Neutrophil (primary cell): Measurements from ENCODE around the gene SLC30A9.

Experiments used
- H3K27ac ChIP-seq: fragments of 200-600 bp; sonication (generic); 2 replicates; pipeline ENCODE4 v1.5.1; 2016; ENCODE audit warnings: mild to moderate bottlenecking, moderate library complexity
- H3K27me3 ChIP-seq: fragments of 200-600 bp; sonication (generic); 2 replicates; pipeline ENCODE4 v1.6.0; 2016; ENCODE audit warnings: mild to moderate bottlenecking
- H3K36me3 ChIP-seq: fragments of 200-600 bp; sonication (generic); 2 replicates; pipeline ENCODE4 v1.5.1; 2017
- H3K4me1 ChIP-seq, 2 experiments: fragments of 200-600 bp in 1 of 2; sonication (generic) in 1 of 2; 1 replicate in 1 of 2; 2 replicates in 1 of 2; pipeline versions ENCODE4 v1.5.1 to v1.6.1; 2013 to 2016; ENCODE audit warnings: low read depth in 1 of 2, low read length in 1 of 2, mild to moderate bottlenecking in 1 of 2, moderate library complexity in 1 of 2; ENCODE audit not compliant: control insufficient read depth in 1 of 2, insufficient read depth in 1 of 2
- H3K4me3 ChIP-seq, 2 experiments: fragments of 200-600 bp in 1 of 2; sonication (generic) in 1 of 2; 1 replicate in 1 of 2; 2 replicates in 1 of 2; pipeline ENCODE4 v1.5.1; 2013 to 2016; ENCODE audit warnings: low read depth in 1 of 2, low read length in 1 of 2, mild to moderate bottlenecking in 1 of 2, moderate library complexity in 1 of 2
- H3K9me3 ChIP-seq: fragments of 200-600 bp; sonication (generic); 2 replicates; pipeline ENCODE4 v1.5.1; 2016
- TF ChIP-seq, protein P1 (sequence below): fragments of 200-600 bp; sonication (generic); IDR thresholded peaks from 2 replicates; pipeline ENCODE4 v1.5.1; 2016; ENCODE audit warnings: antibody characterized with exemption

The SLC30A9 gene

GRCh38 chr4:42133006-42133405, 142.7 kb downstream of the SLC30A9 start:
- no peaks in the 10 kb centered on the region for H3K9me3 ChIP-seq
- no peak overlapping the region for H3K4me3 ChIP-seq
- no peaks in the 10 kb centered on the region for H3K4me1 ChIP-seq
- no peak overlapping the region for H3K27ac ChIP-seq
- TF ChIP-seq, protein P1, sequence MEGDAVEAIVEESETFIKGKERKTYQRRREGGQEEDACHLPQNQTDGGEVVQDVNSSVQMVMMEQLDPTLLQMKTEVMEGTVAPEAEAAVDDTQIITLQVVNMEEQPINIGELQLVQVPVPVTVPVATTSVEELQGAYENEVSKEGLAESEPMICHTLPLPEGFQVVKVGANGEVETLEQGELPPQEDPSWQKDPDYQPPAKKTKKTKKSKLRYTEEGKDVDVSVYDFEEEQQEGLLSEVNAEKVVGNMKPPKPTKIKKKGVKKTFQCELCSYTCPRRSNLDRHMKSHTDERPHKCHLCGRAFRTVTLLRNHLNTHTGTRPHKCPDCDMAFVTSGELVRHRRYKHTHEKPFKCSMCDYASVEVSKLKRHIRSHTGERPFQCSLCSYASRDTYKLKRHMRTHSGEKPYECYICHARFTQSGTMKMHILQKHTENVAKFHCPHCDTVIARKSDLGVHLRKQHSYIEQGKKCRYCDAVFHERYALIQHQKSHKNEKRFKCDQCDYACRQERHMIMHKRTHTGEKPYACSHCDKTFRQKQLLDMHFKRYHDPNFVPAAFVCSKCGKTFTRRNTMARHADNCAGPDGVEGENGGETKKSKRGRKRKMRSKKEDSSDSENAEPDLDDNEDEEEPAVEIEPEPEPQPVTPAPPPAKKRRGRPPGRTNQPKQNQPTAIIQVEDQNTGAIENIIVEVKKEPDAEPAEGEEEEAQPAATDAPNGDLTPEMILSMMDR = no peak
- H3K36me3 ChIP-seq = no peaks in the 10 kb centered on the region
- H3K27me3 ChIP-seq = no peaks in the 10 kb centered on the region

- H3K4me1 ChIP-seq = no peaks in the 10 kb centered on the region
- TF ChIP-seq, protein P1 = no peak
- H3K4me3 ChIP-seq = no peak overlapping the region
- no peaks in the 10 kb centered on the region for H3K27me3 ChIP-seq
- H3K36me3 ChIP-seq = no peaks in the 10 kb centered on the region
- H3K27ac ChIP-seq = no peak overlapping the region
- H3K9me3 ChIP-seq = no peaks in the 10 kb centered on the region
Observed at GRCh38 chr4:42136371-42136770, 146.0 kb downstream of the SLC30A9 start.
